Measurements from ENCODE around the gene PBX1. TPM values are rescaled to one million over a fixed set of nuclear protein-coding genes. Genes with fewer than 3 reads are reported as not detected.
A peak's percentile ranks its signal among the peaks of the same experiment; 100 is the strongest.

Gene PBX1
- total RNA-seq, 1 donor from 2014 or later, result 257 TPM

DNA sequence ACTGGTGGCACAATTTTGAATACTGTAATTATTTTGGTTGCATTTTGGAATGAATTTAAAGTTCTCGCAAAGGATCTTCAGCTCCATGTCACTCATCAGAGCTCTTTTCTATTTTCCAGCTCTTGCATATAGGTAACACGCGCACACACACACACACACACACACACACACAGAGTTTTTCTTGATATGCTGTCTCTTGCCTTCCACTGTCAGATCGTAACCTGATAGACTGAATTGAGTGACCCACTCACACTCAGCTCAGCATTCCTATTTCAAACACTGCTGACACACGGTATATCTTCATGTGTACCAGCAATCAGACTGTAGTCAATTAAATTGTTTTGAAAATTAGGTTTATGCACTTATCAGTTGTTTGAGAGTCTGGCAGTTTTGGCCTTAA lies 214.1 kb downstream of the PBX1 start:
- TF ChIP-seq, protein P1, sequence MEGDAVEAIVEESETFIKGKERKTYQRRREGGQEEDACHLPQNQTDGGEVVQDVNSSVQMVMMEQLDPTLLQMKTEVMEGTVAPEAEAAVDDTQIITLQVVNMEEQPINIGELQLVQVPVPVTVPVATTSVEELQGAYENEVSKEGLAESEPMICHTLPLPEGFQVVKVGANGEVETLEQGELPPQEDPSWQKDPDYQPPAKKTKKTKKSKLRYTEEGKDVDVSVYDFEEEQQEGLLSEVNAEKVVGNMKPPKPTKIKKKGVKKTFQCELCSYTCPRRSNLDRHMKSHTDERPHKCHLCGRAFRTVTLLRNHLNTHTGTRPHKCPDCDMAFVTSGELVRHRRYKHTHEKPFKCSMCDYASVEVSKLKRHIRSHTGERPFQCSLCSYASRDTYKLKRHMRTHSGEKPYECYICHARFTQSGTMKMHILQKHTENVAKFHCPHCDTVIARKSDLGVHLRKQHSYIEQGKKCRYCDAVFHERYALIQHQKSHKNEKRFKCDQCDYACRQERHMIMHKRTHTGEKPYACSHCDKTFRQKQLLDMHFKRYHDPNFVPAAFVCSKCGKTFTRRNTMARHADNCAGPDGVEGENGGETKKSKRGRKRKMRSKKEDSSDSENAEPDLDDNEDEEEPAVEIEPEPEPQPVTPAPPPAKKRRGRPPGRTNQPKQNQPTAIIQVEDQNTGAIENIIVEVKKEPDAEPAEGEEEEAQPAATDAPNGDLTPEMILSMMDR (conservative IDR thresholded peaks at IDR 0.05), result no peak
- Mint-ChIP-seq H3K36me3 (peaks cover 36% of the 10 kb centered on the region), H3K4me1 (ENCODE audit: unreplicated experiment) (peaks cover 81% of the 10 kb centered on the region)

DNA sequence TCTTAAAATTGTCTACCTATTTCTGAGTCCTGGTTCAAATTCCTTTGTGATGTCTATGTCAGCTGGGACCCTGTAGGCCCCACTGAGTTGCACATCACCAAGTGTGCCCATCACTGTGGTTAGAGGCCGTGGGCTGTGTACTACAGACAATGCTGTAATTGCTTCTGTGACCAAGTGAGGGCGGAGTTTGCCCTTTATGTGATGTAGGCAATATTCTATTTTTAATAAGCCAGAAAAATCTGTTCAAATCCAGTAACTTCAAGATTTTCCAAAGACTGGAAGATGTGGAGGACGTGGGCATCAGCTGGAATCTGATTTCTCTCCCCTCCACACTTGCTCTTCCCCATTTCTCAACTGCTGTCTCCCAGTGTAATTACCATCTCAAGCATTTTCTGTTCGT lies 215.4 kb downstream of the PBX1 start:
- H3K9me3 Mint-ChIP-seq, result no peaks in the 10 kb centered on the region
- peaks cover 27% of the 10 kb centered on the region for H3K36me3 Mint-ChIP-seq
- peak overlapping the region; percentile 75 for H3K4me3 Mint-ChIP-seq
- TF ChIP-seq, protein P1 (conservative IDR thresholded peaks at IDR 0.05), result no peak
- peak overlapping the region; percentile 75 for H3K27ac Mint-ChIP-seq
- H3K27me3 Mint-ChIP-seq, result no peaks in the 10 kb centered on the region
- H3K4me1 Mint-ChIP-seq (ENCODE audit: unreplicated experiment), result peaks cover 81% of the 10 kb centered on the region
- DNase-seq (ENCODE audit: extremely low spot score, unreplicated experiment), result no peak

More for the DNA sequence above, 214.1 kb downstream of the PBX1 start:
- no peaks in the 10 kb centered on the region for H3K27me3 Mint-ChIP-seq
- H3K4me3 Mint-ChIP-seq, result peak overlapping the region; percentile 56
- DNase-seq (ENCODE audit: extremely low spot score, unreplicated experiment), result no peak
- no peaks in the 10 kb centered on the region for H3K9me3 Mint-ChIP-seq
- H3K27ac Mint-ChIP-seq, result peak overlapping the region; percentile 92

DNA sequence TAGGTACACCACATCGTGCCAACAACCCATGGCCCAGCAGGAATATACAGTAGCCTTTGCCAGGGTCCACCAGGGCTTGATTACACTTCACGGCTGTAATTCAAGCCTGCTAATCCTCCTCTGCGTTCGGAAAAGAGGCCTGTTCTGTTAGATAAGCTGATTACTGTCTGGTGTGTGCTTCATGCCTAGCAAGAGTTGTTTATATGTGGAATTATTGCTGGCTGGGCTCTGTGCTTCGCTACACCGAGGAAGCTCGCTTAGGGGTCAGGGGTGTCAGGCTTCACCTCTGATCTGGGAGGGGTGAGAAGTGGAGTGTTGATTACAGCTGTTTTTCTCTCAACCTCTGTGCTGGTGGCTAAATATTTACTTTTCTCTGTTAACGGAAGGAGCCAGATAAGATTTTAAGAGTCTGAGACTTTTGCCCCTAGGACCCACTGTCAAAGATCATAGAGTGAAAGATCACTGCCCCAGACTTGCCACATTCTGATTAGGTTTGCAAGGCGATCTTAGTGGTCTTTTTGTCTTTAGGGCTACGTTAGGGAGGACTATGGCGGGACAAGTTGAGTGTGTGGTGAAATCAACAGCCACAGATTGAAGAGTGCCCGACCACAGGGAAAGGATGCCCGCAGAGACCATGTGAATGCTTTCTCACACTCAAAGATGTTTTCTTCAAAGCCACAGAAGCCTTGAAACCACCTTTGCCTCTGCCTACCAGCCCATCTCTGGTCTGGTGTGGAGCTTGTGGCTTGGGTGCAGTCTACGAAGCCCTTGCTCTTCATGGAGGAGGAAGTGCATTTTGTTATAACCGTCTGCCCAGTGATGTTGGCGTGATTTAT lies 216.1 kb downstream of the PBX1 start:
- no peak for DNase-seq (ENCODE audit: extremely low spot score, unreplicated experiment)
- no peaks in the 10 kb centered on the region for H3K9me3 Mint-ChIP-seq
- H3K4me1 Mint-ChIP-seq (ENCODE audit: unreplicated experiment), result peaks cover 81% of the 10 kb centered on the region
- no peaks in the 10 kb centered on the region for H3K27me3 Mint-ChIP-seq
- H3K36me3 Mint-ChIP-seq, result peaks cover 22% of the 10 kb centered on the region
- H3K4me3 Mint-ChIP-seq, result peak overlapping the region; percentile 75
- TF ChIP-seq, protein P1 (conservative IDR thresholded peaks at IDR 0.05), result no peak
- H3K27ac Mint-ChIP-seq, result peak overlapping the region; percentile 75

DNA sequence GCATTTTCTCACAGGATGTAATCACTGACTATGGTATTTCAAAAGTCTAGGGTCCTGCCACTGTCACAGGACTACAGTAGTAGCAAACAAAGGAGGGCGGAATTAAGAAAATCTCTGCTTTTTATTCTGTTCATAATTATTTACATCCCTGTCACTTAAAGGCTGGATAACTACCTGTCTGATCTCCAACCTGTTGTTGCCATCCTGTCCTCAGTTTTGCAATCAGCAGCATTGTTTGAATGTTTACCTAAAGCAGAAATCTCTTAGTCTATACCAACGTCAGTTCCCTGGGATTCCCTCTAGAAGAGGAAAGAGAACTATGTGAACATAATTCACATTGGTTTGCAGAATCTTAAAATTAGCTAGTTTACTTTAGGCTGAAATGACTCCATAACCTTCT lies 218.5 kb downstream of the PBX1 start:
- Mint-ChIP-seq H3K4me1 (ENCODE audit: unreplicated experiment) (peaks cover 81% of the 10 kb centered on the region), H3K27me3 (no peaks in the 10 kb centered on the region), H3K4me3 (no peak overlapping the region), H3K27ac (peak overlapping the region; percentile 34), H3K36me3 (peaks cover 24% of the 10 kb centered on the region), H3K9me3 (no peaks in the 10 kb centered on the region)
- TF ChIP-seq, protein P1 (conservative IDR thresholded peaks at IDR 0.05), result no peak
- no peak for DNase-seq (ENCODE audit: extremely low spot score, unreplicated experiment)

DNA sequence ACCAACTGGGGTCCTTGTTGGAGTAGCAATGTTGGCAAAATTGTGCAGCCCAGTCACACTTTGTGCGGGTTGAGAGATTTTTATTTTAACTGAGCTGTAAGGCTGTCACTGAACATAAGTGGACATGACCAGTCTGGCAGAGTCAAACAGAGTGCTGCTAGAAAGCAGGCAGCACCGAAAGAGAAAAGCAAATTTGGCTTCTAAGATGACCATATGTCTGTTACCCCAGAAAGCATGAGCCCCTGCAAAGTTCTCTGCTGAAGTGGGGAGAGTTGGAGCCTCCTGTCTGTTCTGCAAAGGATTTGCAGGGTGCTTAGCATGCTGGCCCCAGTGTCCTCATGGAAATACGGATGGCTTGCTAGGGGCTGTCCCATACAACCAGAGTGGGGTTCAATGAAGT lies 220.4 kb downstream of the PBX1 start:
- Mint-ChIP-seq H3K27me3 (no peaks in the 10 kb centered on the region), H3K4me1 (ENCODE audit: unreplicated experiment) (peaks cover 73% of the 10 kb centered on the region), H3K27ac (peak overlapping the region; percentile 58), H3K4me3 (no peak overlapping the region), H3K9me3 (no peaks in the 10 kb centered on the region), H3K36me3 (peaks cover 31% of the 10 kb centered on the region)
- DNase-seq (ENCODE audit: extremely low spot score, unreplicated experiment), result no peak
- TF ChIP-seq, protein P1 (conservative IDR thresholded peaks at IDR 0.05), result no peak
